Ishikawa (cell line): ENCODE data around the gene CCL17.

ENCODE experiments used
- CEBPB ChIP-seq: IDR thresholded peaks from 2 replicates; pipeline ENCODE4 v1.6.1; 2012
- CREB1 ChIP-seq: IDR thresholded peaks from 2 replicates; pipeline ENCODE4 v1.6.1; 2012; ENCODE audit warnings: low read depth
- EGR1 ChIP-seq: IDR thresholded peaks from 2 replicates; pipeline ENCODE4 v1.6.1; 2012
- EP300 ChIP-seq: IDR thresholded peaks from 2 replicates; pipeline ENCODE4 v1.6.1; 2012; ENCODE audit warnings: borderline replicate concordance
- FOXM1 ChIP-seq: IDR thresholded peaks from 2 replicates; pipeline ENCODE4 v1.6.1; 2012; ENCODE audit warnings: low read depth, borderline replicate concordance
- NFIC ChIP-seq: IDR thresholded peaks from 2 replicates; pipeline ENCODE4 v1.6.1; 2012
- RAD21 ChIP-seq: IDR thresholded peaks from 2 replicates; pipeline ENCODE4 v1.6.1; 2012; ENCODE audit warnings: low read depth
- REST ChIP-seq: IDR thresholded peaks from 2 replicates; pipeline ENCODE4 v1.6.1; 2012; ENCODE audit warnings: low read depth, mild to moderate bottlenecking
- TAF1 ChIP-seq: IDR thresholded peaks from 2 replicates; pipeline ENCODE4 v1.6.1; 2012; ENCODE audit warnings: low read depth, mild to moderate bottlenecking
- TCF12 ChIP-seq: IDR thresholded peaks from 2 replicates; pipeline ENCODE4 v1.6.1; 2012; ENCODE audit warnings: low read depth
- TEAD4 ChIP-seq: IDR thresholded peaks from 2 replicates; pipeline ENCODE4 v1.6.1; 2012
- YY1 ChIP-seq: IDR thresholded peaks from 2 replicates; pipeline ENCODE4 v1.6.1; 2012; ENCODE audit warnings: low read depth
- ZBTB7A ChIP-seq: IDR thresholded peaks from 2 replicates; pipeline ENCODE4 v1.6.1; 2012; ENCODE audit warnings: low read depth
- TF ChIP-seq, protein P1 (sequence below): IDR thresholded peaks from 2 replicates; pipeline ENCODE4 v1.6.1; 2012
- TF ChIP-seq, protein P2 (sequence below): IDR thresholded peaks from 2 replicates; pipeline ENCODE4 v1.6.1; 2012

The CCL17 gene

GRCh38 chr16:57403965-57404817 lies at the start of gene CCL17:
TSS of gene CCL17 (plus strand) at chr16:57404767. CDS start at chr16:57413933, 9,166 bp downstream.
- TF ChIP-seq, protein P1, sequence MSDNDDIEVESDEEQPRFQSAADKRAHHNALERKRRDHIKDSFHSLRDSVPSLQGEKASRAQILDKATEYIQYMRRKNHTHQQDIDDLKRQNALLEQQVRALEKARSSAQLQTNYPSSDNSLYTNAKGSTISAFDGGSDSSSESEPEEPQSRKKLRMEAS: no peak
- TF ChIP-seq, protein P2, sequence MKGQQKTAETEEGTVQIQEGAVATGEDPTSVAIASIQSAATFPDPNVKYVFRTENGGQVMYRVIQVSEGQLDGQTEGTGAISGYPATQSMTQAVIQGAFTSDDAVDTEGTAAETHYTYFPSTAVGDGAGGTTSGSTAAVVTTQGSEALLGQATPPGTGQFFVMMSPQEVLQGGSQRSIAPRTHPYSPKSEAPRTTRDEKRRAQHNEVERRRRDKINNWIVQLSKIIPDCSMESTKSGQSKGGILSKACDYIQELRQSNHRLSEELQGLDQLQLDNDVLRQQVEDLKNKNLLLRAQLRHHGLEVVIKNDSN: no peak
- TF ChIP-seq REST (no peak), EGR1 (no peak), FOXM1 (no peak), EP300 (no peak), CEBPB (no peak), NFIC (no peak), RAD21 (no peak), CREB1 (no peak), ZBTB7A (no peak), YY1 (no peak), TCF12 (no peak), TAF1 (no peak), TEAD4 (no peak)

DNA sequence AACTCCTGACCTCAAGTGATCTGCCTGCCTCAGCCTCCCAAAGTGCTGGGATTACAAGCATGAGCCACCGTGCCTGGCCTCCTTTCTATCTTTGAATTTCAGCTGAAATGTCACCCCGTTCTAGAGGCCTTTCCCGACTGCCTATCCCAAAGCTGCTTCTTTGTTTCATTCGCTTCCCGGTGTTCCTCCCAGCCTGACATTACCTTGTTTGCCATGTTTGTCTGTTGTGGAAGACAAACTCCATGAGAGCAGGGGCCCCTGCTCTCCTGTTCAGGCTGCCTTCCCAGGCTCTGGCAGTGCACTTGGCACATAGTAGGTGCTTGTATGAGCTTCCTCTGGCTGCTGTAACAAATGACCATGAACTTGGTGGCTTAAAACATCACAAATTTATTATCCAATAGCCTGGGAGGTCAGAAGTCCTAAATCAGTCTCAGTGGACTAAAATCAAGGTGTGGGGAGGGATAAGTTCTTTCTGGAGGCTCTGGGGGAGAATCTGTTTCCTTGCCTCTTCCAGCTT lies 48.6 kb upstream of the CCL17 start:
- TF ChIP-seq ZBTB7A: no peak
- TF ChIP-seq, protein P1: no peak
- TF ChIP-seq, protein P2: no peak
- no peak for TF ChIP-seq YY1

DNA sequence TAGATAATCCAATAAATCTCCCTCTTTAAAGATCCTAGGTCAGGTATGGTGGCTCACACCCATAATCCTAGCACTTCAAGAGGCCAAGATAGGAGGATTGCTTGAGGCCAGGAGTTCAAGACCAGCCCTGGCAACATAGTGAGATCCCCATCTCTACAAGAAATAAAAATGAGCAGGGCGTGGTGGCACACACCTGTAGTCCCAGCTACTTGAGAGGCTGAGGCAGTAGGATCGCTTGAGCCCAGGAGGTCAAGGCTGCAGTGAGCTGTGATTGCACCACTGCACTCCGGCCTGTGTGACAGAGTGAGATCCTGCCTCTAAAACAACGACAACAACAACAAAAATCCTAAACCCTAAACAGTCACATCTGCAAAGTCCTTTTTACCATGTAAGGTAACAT lies 48.0 kb upstream of the CCL17 start:
- no peak for TF ChIP-seq CREB1

GRCh38 chr16:57357330-57358085 lies 47.1 kb upstream of the CCL17 start:
- TF ChIP-seq TEAD4: no peak
- TF ChIP-seq CREB1: no peak
- TF ChIP-seq, protein P2: no peak
- TF ChIP-seq EGR1: no peak
- TF ChIP-seq FOXM1: no peak
- TF ChIP-seq, protein P1: no peak
- no peak for TF ChIP-seq REST
- TF ChIP-seq NFIC: no peak
- no peak for TF ChIP-seq RAD21
- no peak for TF ChIP-seq ZBTB7A
- TF ChIP-seq CEBPB: no peak
- TF ChIP-seq EP300: no peak
- TF ChIP-seq TCF12: no peak
- TF ChIP-seq TAF1: no peak
- no peak for TF ChIP-seq YY1

GRCh38 chr16:57358086-57358420 lies 46.5 kb upstream of the CCL17 start:
- no peak for TF ChIP-seq YY1
- TF ChIP-seq, protein P1: no peak
